PFSK-1 (cell line): ENCODE data around the gene ANKZF1.

Source experiments
- FOXP2 ChIP-seq: optimal IDR thresholded peaks from 2 replicates; pipeline ENCODE3; 2011; ENCODE audit warnings: borderline replicate concordance, control low read depth, inconsistent platforms; ENCODE audit not compliant: insufficient read depth; ENCODE audit errors: extremely low read length, extremely low read depth
- POLR2AphosphoS5 ChIP-seq: IDR thresholded peaks from 2 replicates; pipeline ENCODE4 v1.6.1; 2012; ENCODE audit warnings: low read depth, mild to moderate bottlenecking, control low read depth, low read length, moderate library complexity
- REST ChIP-seq, 2 experiments: IDR thresholded peaks; 2 replicates each; pipeline versions ENCODE4 v1.6.1 to v1.8.0; 2011 to 2012; ENCODE audit warnings: low read depth in 2 of 2, low read length in 2 of 2, control low read depth in 1 of 2, inconsistent platforms in 1 of 2, mild to moderate bottlenecking in 1 of 2, moderate library complexity in 1 of 2; ENCODE audit not compliant: insufficient read depth in 1 of 2
- SIN3A ChIP-seq: IDR thresholded peaks from 2 replicates; pipeline ENCODE4 v1.6.1; 2012; ENCODE audit warnings: mild to moderate bottlenecking, low read length, moderate library complexity, borderline replicate concordance; ENCODE audit not compliant: insufficient read depth
- TAF1 ChIP-seq: IDR thresholded peaks from 2 replicates; pipeline ENCODE4 v1.6.1; 2012; ENCODE audit warnings: low read length, control low read depth, borderline replicate concordance; ENCODE audit not compliant: insufficient read depth

The ANKZF1 gene

GRCh38 chr2:219280651-219281050 is 51.0 kb downstream of the ANKZF1 start:
- TF ChIP-seq TAF1 (no peak), POLR2AphosphoS5 (no peak), FOXP2 (no peak), REST (IDR thresholded peaks at IDR 0.05; ENCODE audit: insufficient read depth in 1 of 2, low read depth in 2 of 2, low read length in 2 of 2) (no peak), SIN3A (no peak)

GRCh38 chr2:219281588-219281987 is 52.0 kb downstream of the ANKZF1 start:
- no peak for TF ChIP-seq REST (IDR thresholded peaks at IDR 0.05; ENCODE audit: insufficient read depth in 1 of 2, low read depth in 2 of 2, low read length in 2 of 2)
- TF ChIP-seq POLR2AphosphoS5 = no peak
- TF ChIP-seq TAF1 = no peak

- TF ChIP-seq POLR2AphosphoS5 = no peak
- TF ChIP-seq FOXP2 = no peak
- TF ChIP-seq SIN3A = no peak
- no peak for TF ChIP-seq REST (IDR thresholded peaks at IDR 0.05; ENCODE audit: insufficient read depth in 1 of 2, low read depth in 2 of 2, low read length in 2 of 2)
- no peak for TF ChIP-seq TAF1
Observed at GRCh38 chr2:219282375-219282774, 52.8 kb downstream of the ANKZF1 start.

- TF ChIP-seq FOXP2 (no peak), SIN3A (no peak)
Observed at GRCh38 chr2:219282943-219283581, 53.5 kb downstream of the ANKZF1 start.

- TF ChIP-seq REST (IDR thresholded peaks at IDR 0.05; ENCODE audit: insufficient read depth in 1 of 2, low read depth in 2 of 2, low read length in 2 of 2) (no peak), POLR2AphosphoS5 (no peak), TAF1 (no peak), FOXP2 (no peak), SIN3A (no peak)
Observed at GRCh38 chr2:219284501-219285372, 55.1 kb downstream of the ANKZF1 start.
